ENCODE data around the gene CYP39A1. TPM values are rescaled to one million over a fixed set of nuclear protein-coding genes. Genes with fewer than 3 reads are reported as not detected.

Gene CYP39A1
- total RNA-seq, 4 donors from 2014 or later = 6.3 to 18.3 (median 13.0) TPM

GRCh38 chr6:46657642-46658041, 5.0 kb upstream of the CYP39A1 start:
- Histone ChIP-seq H3K27me3 (no peaks in the 10 kb centered on the region), H3K9me3 (no peaks in the 10 kb centered on the region), H3K27ac (no peak overlapping the region), H3K4me3 (replicated peaks in 1 of 3) (no peak overlapping the region), H3K4me1 (peaks cover 0 to 9% of the 10 kb centered on the region in 2 donors), H3K36me3 (peaks cover 0 to 6% of the 10 kb centered on the region in 2 donors)
- DNase-seq = no peak
- TF ChIP-seq, protein P1, sequence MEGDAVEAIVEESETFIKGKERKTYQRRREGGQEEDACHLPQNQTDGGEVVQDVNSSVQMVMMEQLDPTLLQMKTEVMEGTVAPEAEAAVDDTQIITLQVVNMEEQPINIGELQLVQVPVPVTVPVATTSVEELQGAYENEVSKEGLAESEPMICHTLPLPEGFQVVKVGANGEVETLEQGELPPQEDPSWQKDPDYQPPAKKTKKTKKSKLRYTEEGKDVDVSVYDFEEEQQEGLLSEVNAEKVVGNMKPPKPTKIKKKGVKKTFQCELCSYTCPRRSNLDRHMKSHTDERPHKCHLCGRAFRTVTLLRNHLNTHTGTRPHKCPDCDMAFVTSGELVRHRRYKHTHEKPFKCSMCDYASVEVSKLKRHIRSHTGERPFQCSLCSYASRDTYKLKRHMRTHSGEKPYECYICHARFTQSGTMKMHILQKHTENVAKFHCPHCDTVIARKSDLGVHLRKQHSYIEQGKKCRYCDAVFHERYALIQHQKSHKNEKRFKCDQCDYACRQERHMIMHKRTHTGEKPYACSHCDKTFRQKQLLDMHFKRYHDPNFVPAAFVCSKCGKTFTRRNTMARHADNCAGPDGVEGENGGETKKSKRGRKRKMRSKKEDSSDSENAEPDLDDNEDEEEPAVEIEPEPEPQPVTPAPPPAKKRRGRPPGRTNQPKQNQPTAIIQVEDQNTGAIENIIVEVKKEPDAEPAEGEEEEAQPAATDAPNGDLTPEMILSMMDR (IDR thresholded peaks at IDR 0.05) = no peak
- no peak for TF ChIP-seq POLR2A (IDR thresholded peaks at IDR 0.05)
- intact Hi-C loops (cut with DNase I) = no loop called here

DNA sequence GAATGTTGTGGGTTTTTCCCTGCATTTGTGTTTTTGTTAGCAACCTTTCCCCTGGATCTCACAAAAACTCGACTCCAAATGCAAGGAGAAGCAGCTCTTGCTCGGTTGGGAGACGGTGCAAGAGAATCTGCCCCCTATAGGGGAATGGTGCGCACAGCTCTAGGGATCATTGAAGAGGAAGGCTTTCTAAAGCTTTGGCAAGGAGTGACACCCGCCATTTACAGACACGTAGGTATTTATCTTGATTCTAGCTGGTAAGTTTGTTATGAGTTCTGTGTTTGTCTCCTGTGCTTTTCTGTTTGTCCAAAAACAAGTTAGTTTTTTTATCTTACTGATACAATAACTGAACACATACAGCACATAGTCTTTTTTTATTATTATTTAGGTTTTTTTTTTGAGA, 3.2 kb upstream of the CYP39A1 start:
- H3K27me3 ChIP-seq = no peaks in the 10 kb centered on the region
- DNase-seq = no peak
- intact Hi-C loops (cut with DNase I) = no loop called here
- H3K4me3 ChIP-seq (replicated peaks in 1 of 3) = no peak overlapping the region
- H3K4me1 ChIP-seq = peaks cover 0 to 12% of the 10 kb centered on the region in 2 donors
- H3K36me3 ChIP-seq = peaks cover 0 to 6% of the 10 kb centered on the region in 2 donors
- H3K9me3 ChIP-seq = no peaks in the 10 kb centered on the region
- 80 to 85% methylated on average over 6 of the region's 6 CpGs for WGBS, 2 donors
- no peak for TF ChIP-seq POLR2A (IDR thresholded peaks at IDR 0.05)
- TF ChIP-seq, protein P1 (IDR thresholded peaks at IDR 0.05) = no peak
- no peak overlapping the region for H3K27ac ChIP-seq

- intact Hi-C loops (cut with DNase I) = no loop called here
- Histone ChIP-seq H3K9me3 (no peaks in the 10 kb centered on the region), H3K36me3 (peaks cover 0 to 1% of the 10 kb centered on the region in 2 donors), H3K4me3 (replicated peaks in 1 of 3) (peak overlapping the region; percentile 30 to 85 (median 78)), H3K27ac (peak overlapping the region; percentile 73 to 89 (median 82)), H3K27me3 (no peaks in the 10 kb centered on the region), H3K4me1 (peaks cover 0 to 15% of the 10 kb centered on the region in 2 donors)
- TF ChIP-seq, protein P1 (IDR thresholded peaks at IDR 0.05) = no peak
- no peak for TF ChIP-seq POLR2A (IDR thresholded peaks at IDR 0.05)
- 22 to 26% methylated on average over 10 of the region's 10 CpGs for WGBS, 2 donors
- no peak for DNase-seq
These were observed 999 bp upstream of the CYP39A1 start for GRCh38 chr6:46653439-46654195.

- intact Hi-C loops (cut with DNase I) = no loop called here
- 2 to 3% methylated on average over 6 of the region's 6 CpGs for WGBS, 2 donors
These were observed 401 bp downstream of the CYP39A1 start for GRCh38 chr6:46652232-46652602.

GRCh38 chr6:46651816-46652215, 802 bp downstream of the CYP39A1 start:
- H3K4me1 ChIP-seq = peaks cover 0 to 15% of the 10 kb centered on the region in 2 donors
- WGBS, 2 donors = 9 to 15% methylated on average over 8 of the region's 8 CpGs
- no peak for TF ChIP-seq POLR2A (IDR thresholded peaks at IDR 0.05)
- TF ChIP-seq, protein P1 (IDR thresholded peaks at IDR 0.05) = no peak
- H3K27me3 ChIP-seq = no peaks in the 10 kb centered on the region
- H3K4me3 ChIP-seq (replicated peaks in 1 of 3) = peak overlapping the region in 2 of 3 donors; percentile 63 to 85
- DNase-seq = no peak
- H3K36me3 ChIP-seq = no peaks in the 10 kb centered on the region
- peak overlapping the region in 1 of 3 donors; percentile 82 for H3K27ac ChIP-seq
- intact Hi-C loops (cut with DNase I) = no loop called here
- no peaks in the 10 kb centered on the region for H3K9me3 ChIP-seq

More at GRCh38 chr6:46652232-46652602, 401 bp downstream of the CYP39A1 start:
- Histone ChIP-seq H3K27me3 (no peaks in the 10 kb centered on the region), H3K36me3 (no peaks in the 10 kb centered on the region), H3K27ac (peak overlapping the region in 2 of 3 donors; percentile 82 to 89), H3K9me3 (no peaks in the 10 kb centered on the region), H3K4me3 (replicated peaks in 1 of 3) (peak overlapping the region; percentile 30 to 85 (median 63)), H3K4me1 (peaks cover 0 to 15% of the 10 kb centered on the region in 2 donors)
- no peak for DNase-seq
- TF ChIP-seq POLR2A (IDR thresholded peaks at IDR 0.05) = no peak
- TF ChIP-seq, protein P1 (IDR thresholded peaks at IDR 0.05) = no peak
